HCT116 (cell line): Measurements from ENCODE around the gene FUCA2. TPM values are rescaled to one million over a fixed set of nuclear protein-coding genes. Genes with fewer than 3 reads are reported as not detected.

Experiments
- ATAC-seq: fragments of 200-7000 bp; cut with Tn5 transposase; 2 replicates; pipeline ENCODE4 v1.9.1; 2020; ENCODE audit warnings: mild to moderate bottlenecking, moderate library complexity
- BruUV-seq: library from RNA; stranded (reverse); fragments of 400-500 nt; replicated peaks from 2 replicates; lab custom pipeline; 2021; lab: Mats Ljungman, UMichigan
- CTCF ChIA-PET: fragments of 300-600 bp; sonication (Branson Sonifier 250); formaldehyde crosslinking; loops from one replicate; lab custom pipeline; 2021; ENCODE audit warnings: antibody characterized with exemption; lab: Charles Lee
- POLR2A ChIA-PET: fragments of 300-600, 350-600 bp; sonication (Branson Sonifier 250); formaldehyde crosslinking; loops from one replicate; lab custom pipeline; 2021; ENCODE audit warnings: antibody characterized with exemption; lab: Charles Lee
- RAD21 ChIA-PET, 2 experiments: fragments of 300-600 bp; sonication (Branson Sonifier 250); formaldehyde crosslinking; loops; one replicate each; lab custom pipeline; 2023; ENCODE audit warnings: low total read pairs in 2 of 2; ENCODE audit not compliant: uncharacterized antibody in 2 of 2, unreplicated experiment in 2 of 2, low non-redundant PET in 1 of 2; lab: Charles Lee
- DNase-seq: peaks from one replicate; pipeline ENCODE4 v3.0.0-alpha.2; 2010; ENCODE audit warnings: low read depth, low spot score
- H2AFZ ChIP-seq: fragments of 200-600 bp; shearing (Covaris generic), sonication (generic); 2 replicates; pipeline ENCODE4 v1.6.1; 2017; ENCODE audit warnings: low read depth, mixed run types, mixed read lengths, antibody characterized with exemption, low read length; ENCODE audit not compliant: poor library complexity, severe bottlenecking
- H3K27ac ChIP-seq: 2 replicates; pipeline ENCODE4 v1.5.1; 2012; ENCODE audit warnings: low read depth, low read length
- H3K27me3 ChIP-seq: fragments of 200-600 bp; sonication (generic); 2 replicates; pipeline ENCODE4 v1.6.1; 2016; ENCODE audit warnings: mixed run types, low read length, mixed read lengths; ENCODE audit not compliant: insufficient read depth
- H3K36me3 ChIP-seq, 2 experiments: fragments of 200-500 bp in 1 of 2; fragments of 200-600 bp in 1 of 2; sonication (Bioruptor generic) in 1 of 2; sonication (generic) in 1 of 2; 2 replicates each; pipeline versions ENCODE4 v1.5.1 to v1.6.1; 2014 to 2016; ENCODE audit warnings: low read length in 2 of 2, inconsistent platforms in 1 of 2, mixed read lengths in 1 of 2, mixed run types in 1 of 2; ENCODE audit not compliant: insufficient read depth in 2 of 2, control insufficient read depth in 1 of 2
- H3K4me1 ChIP-seq, 2 experiments: fragments of 200-600 bp in 1 of 2; sonication (generic) in 1 of 2; 2 replicates each; pipeline versions ENCODE4 v1.5.1 to v1.6.1; 2012 to 2017; ENCODE audit warnings: low read length in 2 of 2, inconsistent platforms in 1 of 2, mild to moderate bottlenecking in 1 of 2, mixed read lengths in 1 of 2, mixed run types in 1 of 2, moderate library complexity in 1 of 2; ENCODE audit not compliant: insufficient read depth in 2 of 2, control insufficient read depth in 1 of 2
- H3K4me2 ChIP-seq: fragments of 200-600 bp; sonication (generic); 2 replicates; pipeline ENCODE4 v1.6.1; 2017; ENCODE audit warnings: mixed run types, low read length, mixed read lengths
- H3K4me3 ChIP-seq, 2 experiments: fragments of 200-600 bp in 1 of 2; sonication (generic) in 1 of 2; replicated peaks in 1 of 2; 2 replicates each; pipeline ENCODE4 v1.5.1; 2011 to 2016; ENCODE audit warnings: low read length in 2 of 2, control low read depth in 1 of 2, low read depth in 1 of 2, mild to moderate bottlenecking in 1 of 2, mixed read lengths in 1 of 2, mixed run types in 1 of 2
- H3K79me2 ChIP-seq: fragments of 200-600 bp; sonication (generic); 2 replicates; pipeline ENCODE4 v1.6.1; 2017; ENCODE audit warnings: mild to moderate bottlenecking, mixed run types, low read length, moderate library complexity, mixed read lengths; ENCODE audit not compliant: insufficient read depth
- H3K9ac ChIP-seq: fragments of 200-600 bp; sonication (generic); 2 replicates; pipeline ENCODE4 v1.6.1; 2016; ENCODE audit warnings: low read length, mixed read lengths
- H3K9me2 ChIP-seq: fragments of 200-600 bp; sonication (generic), shearing (Covaris generic); 2 replicates; pipeline ENCODE4 v1.6.1; 2017; ENCODE audit warnings: mixed run types, mild to moderate bottlenecking, moderate library complexity; ENCODE audit not compliant: insufficient read depth
- H3K9me3 ChIP-seq, 2 experiments: fragments of 200-500 bp in 1 of 2; fragments of 200-600 bp in 1 of 2; sonication (Bioruptor generic) in 1 of 2; sonication (generic) in 1 of 2; 2 replicates each; pipeline ENCODE4 v1.6.1; 2014 to 2017; ENCODE audit warnings: low read length in 2 of 2, mixed read lengths in 2 of 2, inconsistent platforms in 1 of 2, low read depth in 1 of 2, mild to moderate bottlenecking in 1 of 2, mixed run types in 1 of 2, moderate library complexity in 1 of 2; ENCODE audit not compliant: control insufficient read depth in 1 of 2, insufficient read depth in 1 of 2
- H4K20me1 ChIP-seq: fragments of 200-600 bp; sonication (generic), shearing (Covaris generic); 2 replicates; pipeline ENCODE4 v1.6.1; 2017; ENCODE audit warnings: mixed run types, mild to moderate bottlenecking, moderate library complexity; ENCODE audit not compliant: insufficient read depth
- CBX3 ChIP-seq: IDR thresholded peaks from 2 replicates; pipeline ENCODE4 v1.6.1; 2012; ENCODE audit warnings: low read depth
- ELF1 ChIP-seq: IDR thresholded peaks from 2 replicates; pipeline ENCODE4 v1.6.1; 2012; ENCODE audit warnings: low read depth, borderline replicate concordance
- FOSL1 ChIP-seq: IDR thresholded peaks from 2 replicates; pipeline ENCODE4 v1.6.1; 2012; ENCODE audit warnings: low read depth
- JUND ChIP-seq: IDR thresholded peaks from 2 replicates; pipeline ENCODE4 v1.6.1; 2012
- POLR2A ChIP-seq: IDR thresholded peaks from 2 replicates; pipeline ENCODE4 v1.7.0; 2011; ENCODE audit warnings: borderline replicate concordance; ENCODE audit not compliant: insufficient read depth, insufficient read length; ENCODE audit errors: extremely low read depth
- SIN3A ChIP-seq: IDR thresholded peaks from 2 replicates; pipeline ENCODE4 v1.6.1; 2012; ENCODE audit warnings: low read depth
- SP1 ChIP-seq: IDR thresholded peaks from 2 replicates; pipeline ENCODE4 v1.6.1; 2012; ENCODE audit warnings: low read depth
- YY1 ChIP-seq: IDR thresholded peaks from 2 replicates; pipeline ENCODE4 v1.6.1; 2011; ENCODE audit warnings: low read length, low read depth, moderate library complexity, mild to moderate bottlenecking; ENCODE audit not compliant: insufficient replicate concordance; ENCODE audit errors: extremely low read depth
- ZFX ChIP-seq: fragments of 450-650 bp; IDR thresholded peaks from 2 replicates; pipeline ENCODE4 v1.6.1; 2017
- intact Hi-C: fragments of 100-400 bp; cut with micrococcal nuclease; formaldehyde crosslinking; loops from 2 replicates; pipeline ENCODE4 v1.10.0; 2022
- total RNA-seq: library from RNA; stranded (reverse); gene quantifications from one replicate; pipeline ENCODE4 v1.2.1, GENCODE V29; 2021; ENCODE audit not compliant: unreplicated experiment
- TF ChIP-seq, protein P1 (sequence below): IDR thresholded peaks from 2 replicates; pipeline ENCODE4 v1.6.1; 2012; ENCODE audit warnings: low read depth

Gene FUCA2
- total RNA-seq, 1 experiment from 2014 or later: 75.4 TPM

DNA sequence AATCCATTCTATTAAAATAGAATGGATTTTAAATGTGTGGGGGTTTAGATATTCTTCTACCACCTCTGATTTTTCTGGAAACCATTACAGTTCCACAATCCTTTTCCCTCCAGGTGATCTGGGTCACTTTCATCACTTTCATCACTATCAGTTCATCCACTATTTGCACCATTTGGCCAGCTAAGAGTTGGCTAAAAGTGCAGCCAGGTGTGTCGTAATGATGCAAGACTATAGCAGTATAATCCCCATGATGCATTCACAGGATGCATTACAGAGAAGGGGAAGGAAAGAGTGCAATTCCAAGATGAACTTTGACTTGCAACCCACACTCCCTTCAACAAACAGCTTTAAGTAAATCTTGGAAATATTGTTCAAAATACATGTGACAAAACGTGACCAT, 4.9 kb downstream of the FUCA2 start:
- Histone ChIP-seq H2AFZ (no peak overlapping the region), H3K4me1 (peaks cover 0 to 15% of the 10 kb centered on the region in 2 experiments; a peak in 2 of 4 replicates), H3K27me3 (no peaks in the 10 kb centered on the region), H3K9ac (no peak overlapping the region), H3K27ac (no peak overlapping the region), H3K4me2 (no peak overlapping the region), H4K20me1 (no peaks in the 10 kb centered on the region), H3K79me2 (peaks cover 46% of the 10 kb centered on the region), H3K9me2 (no peaks in the 10 kb centered on the region), H3K9me3 (no peaks in the 10 kb centered on the region), H3K36me3 (peaks cover 16 to 26% of the 10 kb centered on the region in 2 experiments; a peak in 3 of 4 replicates), H3K4me3 (no peak overlapping the region)
- intact Hi-C loops: no loop called here
- DNase-seq (no peak), ATAC-seq (no peak)
- RAD21 ChIA-PET: no interaction called here
- CTCF ChIA-PET: no interaction called here
- no TSS peak for BruUV-seq
- POLR2A ChIA-PET: no interaction called here
- TF ChIP-seq CBX3 (no peak), POLR2A (no peak), SIN3A (no peak), JUND (no peak), YY1 (no peak), FOSL1 (no peak)
- TF ChIP-seq, protein P1, sequence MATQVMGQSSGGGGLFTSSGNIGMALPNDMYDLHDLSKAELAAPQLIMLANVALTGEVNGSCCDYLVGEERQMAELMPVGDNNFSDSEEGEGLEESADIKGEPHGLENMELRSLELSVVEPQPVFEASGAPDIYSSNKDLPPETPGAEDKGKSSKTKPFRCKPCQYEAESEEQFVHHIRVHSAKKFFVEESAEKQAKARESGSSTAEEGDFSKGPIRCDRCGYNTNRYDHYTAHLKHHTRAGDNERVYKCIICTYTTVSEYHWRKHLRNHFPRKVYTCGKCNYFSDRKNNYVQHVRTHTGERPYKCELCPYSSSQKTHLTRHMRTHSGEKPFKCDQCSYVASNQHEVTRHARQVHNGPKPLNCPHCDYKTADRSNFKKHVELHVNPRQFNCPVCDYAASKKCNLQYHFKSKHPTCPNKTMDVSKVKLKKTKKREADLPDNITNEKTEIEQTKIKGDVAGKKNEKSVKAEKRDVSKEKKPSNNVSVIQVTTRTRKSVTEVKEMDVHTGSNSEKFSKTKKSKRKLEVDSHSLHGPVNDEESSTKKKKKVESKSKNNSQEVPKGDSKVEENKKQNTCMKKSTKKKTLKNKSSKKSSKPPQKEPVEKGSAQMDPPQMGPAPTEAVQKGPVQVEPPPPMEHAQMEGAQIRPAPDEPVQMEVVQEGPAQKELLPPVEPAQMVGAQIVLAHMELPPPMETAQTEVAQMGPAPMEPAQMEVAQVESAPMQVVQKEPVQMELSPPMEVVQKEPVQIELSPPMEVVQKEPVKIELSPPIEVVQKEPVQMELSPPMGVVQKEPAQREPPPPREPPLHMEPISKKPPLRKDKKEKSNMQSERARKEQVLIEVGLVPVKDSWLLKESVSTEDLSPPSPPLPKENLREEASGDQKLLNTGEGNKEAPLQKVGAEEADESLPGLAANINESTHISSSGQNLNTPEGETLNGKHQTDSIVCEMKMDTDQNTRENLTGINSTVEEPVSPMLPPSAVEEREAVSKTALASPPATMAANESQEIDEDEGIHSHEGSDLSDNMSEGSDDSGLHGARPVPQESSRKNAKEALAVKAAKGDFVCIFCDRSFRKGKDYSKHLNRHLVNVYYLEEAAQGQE: no peak

DNA sequence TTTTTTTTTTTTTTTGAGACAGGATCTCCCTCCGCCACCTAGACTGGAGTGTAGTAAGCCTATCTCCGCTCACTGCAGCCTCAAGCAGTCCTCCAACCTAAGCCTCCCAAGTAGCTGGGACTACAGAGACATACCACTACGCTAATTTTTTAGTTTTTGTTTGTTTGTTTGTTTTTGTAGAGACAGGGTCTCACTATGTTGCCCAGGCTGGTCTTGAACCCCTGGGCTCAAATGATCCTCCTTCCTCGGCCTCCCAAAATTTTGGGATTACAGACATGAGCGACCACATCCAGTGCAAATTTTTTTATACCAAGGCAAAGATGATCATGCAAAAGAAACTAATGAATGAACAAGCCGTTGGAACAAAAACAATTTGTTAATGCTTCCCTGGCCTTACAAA, 5.3 kb downstream of the FUCA2 start:
- CTCF ChIA-PET: no interaction called here
- no peaks in the 10 kb centered on the region for H4K20me1 ChIP-seq
- intact Hi-C loops: no loop called here
- POLR2A ChIA-PET: interaction anchor here (0.7 kb wide), 1 partner anchor 315 kb away, joined by 3 read pairs; no protein-coding TSS in a partner anchor
- BruUV-seq: no TSS peak
- no peak overlapping the region for H3K4me3 ChIP-seq
- DNase-seq (no peak), ATAC-seq (no peak)
- peaks cover 0 to 11% of the 10 kb centered on the region in 2 experiments; a peak in 1 of 4 replicates for H3K4me1 ChIP-seq
- no peak for TF ChIP-seq ELF1
- no peak for TF ChIP-seq FOSL1
- no peak for TF ChIP-seq YY1
- no peak for TF ChIP-seq POLR2A
- TF ChIP-seq CBX3: no peak
- TF ChIP-seq SP1: no peak
- TF ChIP-seq ZFX: no peak
- no peak for TF ChIP-seq SIN3A
- H3K4me2 ChIP-seq: no peak overlapping the region
- H3K27ac ChIP-seq: no peak overlapping the region
- H3K79me2 ChIP-seq: peaks cover 46% of the 10 kb centered on the region
- H2AFZ ChIP-seq: no peak overlapping the region
- no peak overlapping the region for H3K9ac ChIP-seq
- H3K9me2 ChIP-seq: no peaks in the 10 kb centered on the region
- no peaks in the 10 kb centered on the region for H3K9me3 ChIP-seq
- H3K36me3 ChIP-seq: peaks cover 19 to 29% of the 10 kb centered on the region in 2 experiments; a peak in 3 of 4 replicates
- RAD21 ChIA-PET: no interaction called here
- no peaks in the 10 kb centered on the region for H3K27me3 ChIP-seq
